Activated naive CD8-positive, alpha-beta T cell treated with anti-CD3 and anti-CD28 coated beads, Interleukin-2, amount 10 ng/mL, durations not matched to agents 7 days and 5 days (primary cell): ENCODE measurements around the gene CEBPE. TPM values are rescaled to one million over a fixed set of nuclear protein-coding genes. Genes with fewer than 3 reads are reported as not detected.

Source experiments
- ATAC-seq: fragments of 150-1000 bp; cut with Tn5 transposase; one replicate; pipeline ENCODE4 v1.10.0; 2021; ENCODE audit warnings: low read depth, moderate library complexity
- POLR2A ChIA-PET: fragments of 350-600 bp; sonication (Branson Sonifier 250); formaldehyde crosslinking; loops from one replicate; lab custom pipeline; 2021; ENCODE audit warnings: antibody characterized with exemption; lab: Charles Lee
- DNase-seq: peaks from one replicate; pipeline ENCODE4 v3.0.0; 2021
- H3K27ac Mint-ChIP-seq: one replicate; pipeline ENCODE4 v1.8.0; 2022; ENCODE audit warnings: mild to moderate bottlenecking, mixed read lengths
- H3K27me3 Mint-ChIP-seq: one replicate; pipeline ENCODE4 v1.8.0; 2022; ENCODE audit warnings: mild to moderate bottlenecking, moderate library complexity, mixed read lengths
- H3K36me3 Mint-ChIP-seq: one replicate; pipeline ENCODE4 v1.8.0; 2021; ENCODE audit warnings: mild to moderate bottlenecking, mixed read lengths
- H3K4me1 Mint-ChIP-seq: one replicate; pipeline ENCODE4 v1.8.0; 2021; ENCODE audit warnings: mixed read lengths
- H3K4me3 Mint-ChIP-seq: one replicate; pipeline ENCODE4 v1.8.0; 2022; ENCODE audit warnings: mild to moderate bottlenecking, moderate library complexity, mixed read lengths
- H3K9me3 Mint-ChIP-seq: one replicate; pipeline ENCODE4 v1.8.0; 2021; ENCODE audit warnings: mixed read lengths
- total RNA-seq, 2 experiments: library from RNA; stranded (reverse); gene quantifications; one replicate each; pipeline ENCODE4 v1.2.3, GENCODE V29; 2021

The CEBPE gene
- total RNA-seq, 2 experiments from 2014 or later: 1.8 to 2.1 TPM

GRCh38 chr14:23124337-23124954 lies 5.4 kb upstream of the CEBPE start:
- H3K36me3 Mint-ChIP-seq: no peaks in the 10 kb centered on the region
- no peak overlapping the region for H3K27ac Mint-ChIP-seq
- peaks cover 29% of the 10 kb centered on the region for H3K4me1 Mint-ChIP-seq
- H3K4me3 Mint-ChIP-seq: no peak overlapping the region
- ATAC-seq: no peak
- H3K27me3 Mint-ChIP-seq: no peaks in the 10 kb centered on the region
- no peak for DNase-seq
- no peaks in the 10 kb centered on the region for H3K9me3 Mint-ChIP-seq
- POLR2A ChIA-PET: interaction anchor here (0.9 kb wide), 1 partner anchor 58 kb away, joined by 3 read pairs; no protein-coding TSS in a partner anchor

GRCh38 chr14:23123419-23123818 lies 4.4 kb upstream of the CEBPE start:
- peaks cover 32% of the 10 kb centered on the region for H3K4me1 Mint-ChIP-seq
- H3K27ac Mint-ChIP-seq: no peak overlapping the region
- POLR2A ChIA-PET: no interaction called here
- no peaks in the 10 kb centered on the region for H3K9me3 Mint-ChIP-seq
- DNase-seq: no peak
- H3K27me3 Mint-ChIP-seq: no peaks in the 10 kb centered on the region
- no peak overlapping the region for H3K4me3 Mint-ChIP-seq
- no peak for ATAC-seq
- no peaks in the 10 kb centered on the region for H3K36me3 Mint-ChIP-seq

GRCh38 chr14:23122086-23122485 lies 3.0 kb upstream of the CEBPE start:
- H3K36me3 Mint-ChIP-seq: no peaks in the 10 kb centered on the region
- ATAC-seq (no peak), DNase-seq (no peak)
- H3K9me3 Mint-ChIP-seq: no peaks in the 10 kb centered on the region
- no peak overlapping the region for H3K4me3 Mint-ChIP-seq
- H3K27me3 Mint-ChIP-seq: no peaks in the 10 kb centered on the region
- no peak overlapping the region for H3K27ac Mint-ChIP-seq
- POLR2A ChIA-PET: interaction anchor here (1.7 to 4.2 kb wide), 3 partner anchors 27 to 180 kb away, joined by 9 to 42 read pairs (median 15); partner anchors contain the start of genes ACIN1, C14orf119 and PPP1R3E
- H3K4me1 Mint-ChIP-seq: peaks cover 28% of the 10 kb centered on the region

GRCh38 chr14:23121361-23121771 lies 2.3 kb upstream of the CEBPE start:
- Mint-ChIP-seq H3K27me3 (no peaks in the 10 kb centered on the region), H3K36me3 (no peaks in the 10 kb centered on the region), H3K9me3 (no peaks in the 10 kb centered on the region), H3K4me3 (peak overlapping the region; percentile 65), H3K27ac (peak overlapping the region; percentile 96), H3K4me1 (peaks cover 28% of the 10 kb centered on the region)
- POLR2A ChIA-PET: interaction anchor here (0.6 to 4.2 kb wide), 6 partner anchors 26 to 181 kb away, joined by 3 to 42 read pairs (median 13); partner anchors contain the start of genes ACIN1, C14orf119, PPP1R3E and SLC7A8
- DNase-seq (no peak), ATAC-seq (no peak)

- H3K9me3 Mint-ChIP-seq: no peaks in the 10 kb centered on the region
- POLR2A ChIA-PET: interaction anchor here (0.6 to 4.2 kb wide), 11 partner anchors 11 to 200 kb away, joined by 3 to 42 read pairs (median 10); partner anchors contain the start of genes ACIN1, C14orf119, PABPN1 and PPP1R3E
- peak overlapping the region; percentile 96 for H3K27ac Mint-ChIP-seq
- no peaks in the 10 kb centered on the region for H3K27me3 Mint-ChIP-seq
- H3K4me1 Mint-ChIP-seq: peaks cover 28% of the 10 kb centered on the region
- DNase-seq (peak; percentile 82), ATAC-seq (peak; percentile 53)
- peak overlapping the region; percentile 65 for H3K4me3 Mint-ChIP-seq
- no peaks in the 10 kb centered on the region for H3K36me3 Mint-ChIP-seq
These were observed 1.6 kb upstream of the CEBPE start for GRCh38 chr14:23120541-23121251.

- ATAC-seq (peak; percentile 70), DNase-seq (peak; percentile 69)
- Mint-ChIP-seq H3K27me3 (no peaks in the 10 kb centered on the region), H3K27ac (peak overlapping the region; percentile 96), H3K4me3 (peak overlapping the region; percentile 65), H3K9me3 (no peaks in the 10 kb centered on the region), H3K36me3 (no peaks in the 10 kb centered on the region), H3K4me1 (peaks cover 28% of the 10 kb centered on the region)
- POLR2A ChIA-PET: interaction anchor here (0.5 to 4.2 kb wide), 14 partner anchors 10 to 351 kb away, joined by 3 to 42 read pairs (median 4); partner anchors contain the start of genes ACIN1, C14orf119, PABPN1 and PPP1R3E
These were observed 590 bp upstream of the CEBPE start for GRCh38 chr14:23119363-23120327.

GRCh38 chr14:23117371-23118020 lies 1.6 kb downstream of the CEBPE start:
- H3K4me1 Mint-ChIP-seq: peaks cover 32% of the 10 kb centered on the region
- POLR2A ChIA-PET: interaction anchor here (1.1 kb wide), 1 partner anchor 23 kb away, joined by 4 read pairs; the partner anchor contains the start of genes ACIN1 and C14orf119

GRCh38 chr14:23115918-23116317 lies 3.1 kb downstream of the CEBPE start:
- POLR2A ChIA-PET: no interaction called here

More at GRCh38 chr14:23117371-23118020, 1.6 kb downstream of the CEBPE start:
- peaks cover 2% of the 10 kb centered on the region for H3K27me3 Mint-ChIP-seq
- no peaks in the 10 kb centered on the region for H3K36me3 Mint-ChIP-seq
- no peaks in the 10 kb centered on the region for H3K9me3 Mint-ChIP-seq
- no peak for DNase-seq
- no peak for ATAC-seq
- H3K27ac Mint-ChIP-seq: no peak overlapping the region
- no peak overlapping the region for H3K4me3 Mint-ChIP-seq

GRCh38 chr14:23115039-23115731 lies 3.9 kb downstream of the CEBPE start:
- POLR2A ChIA-PET: no interaction called here
- no peak for ATAC-seq
- H3K27ac Mint-ChIP-seq: no peak overlapping the region

More at GRCh38 chr14:23115918-23116317, 3.1 kb downstream of the CEBPE start:
- Mint-ChIP-seq H3K27ac (no peak overlapping the region), H3K9me3 (no peaks in the 10 kb centered on the region), H3K4me1 (peaks cover 26% of the 10 kb centered on the region), H3K4me3 (no peak overlapping the region), H3K36me3 (no peaks in the 10 kb centered on the region), H3K27me3 (peaks cover 2% of the 10 kb centered on the region)
- ATAC-seq: no peak
- DNase-seq: no peak

GRCh38 chr14:23114669-23115038 lies 4.4 kb downstream of the CEBPE start:
- POLR2A ChIA-PET: interaction anchor here (0.5 kb wide), 1 partner anchor 65 kb away, joined by 3 read pairs; no protein-coding TSS in a partner anchor
- no peak for DNase-seq
- no peaks in the 10 kb centered on the region for H3K9me3 Mint-ChIP-seq
- peaks cover 14% of the 10 kb centered on the region for H3K4me1 Mint-ChIP-seq
- peaks cover 2% of the 10 kb centered on the region for H3K27me3 Mint-ChIP-seq
- ATAC-seq: no peak
- H3K27ac Mint-ChIP-seq: no peak overlapping the region
- no peaks in the 10 kb centered on the region for H3K36me3 Mint-ChIP-seq
- H3K4me3 Mint-ChIP-seq: no peak overlapping the region

More at GRCh38 chr14:23115039-23115731, 3.9 kb downstream of the CEBPE start:
- Mint-ChIP-seq H3K4me3 (no peak overlapping the region), H3K36me3 (no peaks in the 10 kb centered on the region), H3K9me3 (no peaks in the 10 kb centered on the region), H3K4me1 (peaks cover 18% of the 10 kb centered on the region), H3K27me3 (peaks cover 2% of the 10 kb centered on the region)
- DNase-seq: no peak

- no peak for DNase-seq
- peak overlapping the region; percentile 7 for H3K27ac Mint-ChIP-seq
- no peaks in the 10 kb centered on the region for H3K36me3 Mint-ChIP-seq
- no peak overlapping the region for H3K4me3 Mint-ChIP-seq
- peaks cover 2% of the 10 kb centered on the region for H3K27me3 Mint-ChIP-seq
- H3K4me1 Mint-ChIP-seq: peaks cover 9% of the 10 kb centered on the region
- H3K9me3 Mint-ChIP-seq: no peaks in the 10 kb centered on the region
- POLR2A ChIA-PET: interaction anchor here (0.5 kb wide), 1 partner anchor 65 kb away, joined by 3 read pairs; no protein-coding TSS in a partner anchor
- ATAC-seq: no peak
These were observed 5.0 kb downstream of the CEBPE start for GRCh38 chr14:23114120-23114458.
